ENCODE measurements around the gene CALD1.

- TF ChIP-seq CTCF (IDR thresholded peaks at IDR 0.05) (no peak), POLR2A (IDR thresholded peaks at IDR 0.05) (no peak)
These were observed 169.3 kb downstream of the CALD1 start for GRCh38 chr7:134948736-134949135.

Data from uterus (tissue), 2 donors.